ENCODE results near the gene NTSR1. TPM values are rescaled to one million over a fixed set of nuclear protein-coding genes. Genes with fewer than 3 reads are reported as not detected.

The NTSR1 gene
- total RNA-seq, 1 donor from 2014 or later, result 0.26 TPM

DNA sequence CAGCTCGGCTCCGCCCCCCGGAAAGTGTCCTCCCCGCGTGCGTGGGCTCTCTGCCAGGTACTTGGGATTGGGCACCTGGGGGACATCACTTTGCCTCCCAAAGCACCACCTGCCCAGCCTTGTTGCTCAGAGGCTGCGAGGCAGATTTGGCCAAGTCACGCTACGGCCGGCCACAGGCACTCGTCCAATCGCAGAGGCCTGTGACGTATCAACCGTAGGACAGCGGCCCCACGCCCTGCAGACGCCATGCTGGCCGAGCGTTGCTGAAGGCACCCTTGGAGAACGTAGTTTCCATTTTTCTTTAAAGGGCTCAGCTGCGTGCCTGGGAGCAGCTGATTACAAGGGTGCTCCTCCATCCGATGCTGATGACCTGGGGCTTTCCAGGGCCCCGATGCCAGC lies 3.1 kb downstream of the NTSR1 start:
- Histone ChIP-seq H3K36me3 (no peaks in the 10 kb centered on the region), H2AFZ (replicated peaks) (no peak overlapping the region), H3K9me3 (ENCODE audit: low read depth) (no peaks in the 10 kb centered on the region), H4K20me1 (ENCODE audit: low read depth) (peaks cover 21% of the 10 kb centered on the region), H3K79me2 (ENCODE audit: low read depth) (no peaks in the 10 kb centered on the region), H3K9ac (no peak overlapping the region), H3K4me2 (no peak overlapping the region), H3K27me3 (peaks cover 82% of the 10 kb centered on the region), H3K4me3 (no peak overlapping the region), H3K4me1 (peaks cover 5% of the 10 kb centered on the region), H3F3A (ENCODE audit: low read depth) (no peaks in the 10 kb centered on the region), H3K27ac (no peak overlapping the region)
- peaks cover 41% of the 10 kb centered on the region for H3K27me3 Mint-ChIP-seq (ENCODE audit: insufficient read depth, low read depth)
- DNase-seq (ENCODE audit: low spot score), result no peak
- peaks cover 16% of the 10 kb centered on the region for H3K4me1 Mint-ChIP-seq
- H3K9me3 Mint-ChIP-seq, result peaks cover 3% of the 10 kb centered on the region
- H3K36me3 Mint-ChIP-seq, result no peaks in the 10 kb centered on the region
- H3K27ac Mint-ChIP-seq, result no peak overlapping the region
- no peak overlapping the region for H3K4me3 Mint-ChIP-seq
- TF ChIP-seq EZH2phosphoT487 (IDR thresholded peaks at IDR 0.05), result no peak

DNA sequence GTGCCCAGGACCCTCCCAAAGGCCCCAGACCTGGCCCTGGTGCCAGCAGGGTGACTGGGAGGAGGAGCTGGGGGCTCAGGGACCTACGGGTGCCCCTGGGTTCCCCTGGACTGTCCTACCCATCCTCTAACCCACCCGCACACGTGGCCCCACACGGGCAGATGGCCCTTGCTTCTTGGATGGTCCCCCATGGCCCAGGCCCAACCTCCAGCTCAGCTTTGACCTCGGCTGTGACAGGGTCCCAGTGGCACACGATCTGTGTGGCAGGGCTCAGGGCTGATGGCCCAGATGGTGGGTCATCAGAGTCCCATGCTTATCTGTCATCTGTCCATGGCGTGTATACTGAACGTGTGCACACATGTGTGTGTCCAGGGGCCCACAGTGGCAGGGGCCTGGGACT lies 4.0 kb downstream of the NTSR1 start:
- Histone ChIP-seq H3K79me2 (ENCODE audit: low read depth) (no peaks in the 10 kb centered on the region), H4K20me1 (ENCODE audit: low read depth) (peaks cover 18% of the 10 kb centered on the region), H3K27me3 (peaks cover 77% of the 10 kb centered on the region), H3K9ac (no peak overlapping the region), H2AFZ (replicated peaks) (no peak overlapping the region), H3K9me3 (ENCODE audit: low read depth) (no peaks in the 10 kb centered on the region), H3K4me3 (no peak overlapping the region), H3F3A (ENCODE audit: low read depth) (no peaks in the 10 kb centered on the region), H3K27ac (no peak overlapping the region), H3K4me2 (no peak overlapping the region), H3K36me3 (no peaks in the 10 kb centered on the region), H3K4me1 (peaks cover 5% of the 10 kb centered on the region)
- no peaks in the 10 kb centered on the region for H3K36me3 Mint-ChIP-seq
- TF ChIP-seq EZH2phosphoT487 (IDR thresholded peaks at IDR 0.05) (no peak), EZH2 (IDR thresholded peaks at IDR 0.05) (no peak)
- TF ChIP-seq, protein P1, sequence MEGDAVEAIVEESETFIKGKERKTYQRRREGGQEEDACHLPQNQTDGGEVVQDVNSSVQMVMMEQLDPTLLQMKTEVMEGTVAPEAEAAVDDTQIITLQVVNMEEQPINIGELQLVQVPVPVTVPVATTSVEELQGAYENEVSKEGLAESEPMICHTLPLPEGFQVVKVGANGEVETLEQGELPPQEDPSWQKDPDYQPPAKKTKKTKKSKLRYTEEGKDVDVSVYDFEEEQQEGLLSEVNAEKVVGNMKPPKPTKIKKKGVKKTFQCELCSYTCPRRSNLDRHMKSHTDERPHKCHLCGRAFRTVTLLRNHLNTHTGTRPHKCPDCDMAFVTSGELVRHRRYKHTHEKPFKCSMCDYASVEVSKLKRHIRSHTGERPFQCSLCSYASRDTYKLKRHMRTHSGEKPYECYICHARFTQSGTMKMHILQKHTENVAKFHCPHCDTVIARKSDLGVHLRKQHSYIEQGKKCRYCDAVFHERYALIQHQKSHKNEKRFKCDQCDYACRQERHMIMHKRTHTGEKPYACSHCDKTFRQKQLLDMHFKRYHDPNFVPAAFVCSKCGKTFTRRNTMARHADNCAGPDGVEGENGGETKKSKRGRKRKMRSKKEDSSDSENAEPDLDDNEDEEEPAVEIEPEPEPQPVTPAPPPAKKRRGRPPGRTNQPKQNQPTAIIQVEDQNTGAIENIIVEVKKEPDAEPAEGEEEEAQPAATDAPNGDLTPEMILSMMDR (IDR thresholded peaks at IDR 0.05), result no peak
- DNase-seq (ENCODE audit: low spot score), result no peak
- no peak overlapping the region for H3K27ac Mint-ChIP-seq
- peaks cover 3% of the 10 kb centered on the region for H3K9me3 Mint-ChIP-seq
- H3K4me1 Mint-ChIP-seq, result peaks cover 14% of the 10 kb centered on the region
- H3K27me3 Mint-ChIP-seq (ENCODE audit: insufficient read depth, low read depth), result peaks cover 39% of the 10 kb centered on the region
- no peak overlapping the region for H3K4me3 Mint-ChIP-seq

DNA sequence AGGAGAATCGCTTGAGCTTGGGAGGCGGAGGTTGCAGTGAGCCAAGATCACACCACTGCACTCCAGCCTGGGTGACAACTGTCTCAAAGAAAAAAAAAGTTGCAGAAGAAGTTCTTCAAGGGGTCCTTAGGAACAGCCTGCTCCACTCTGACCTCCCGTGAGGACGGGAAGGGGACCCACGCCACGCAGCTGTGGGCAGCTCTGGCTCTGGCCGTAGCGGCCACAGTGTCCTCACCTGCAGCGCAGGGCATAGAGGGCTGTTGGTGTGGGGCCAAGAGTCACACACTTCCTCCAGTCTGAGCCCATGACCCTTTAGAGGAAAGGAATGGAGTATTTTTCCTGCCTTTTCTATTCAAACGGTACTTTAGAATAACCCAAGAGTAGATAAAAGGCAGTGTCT lies 5.4 kb downstream of the NTSR1 start:
- Histone ChIP-seq H3K36me3 (no peaks in the 10 kb centered on the region), H3K4me2 (no peak overlapping the region), H3K27ac (no peak overlapping the region), H3K9me3 (ENCODE audit: low read depth) (no peaks in the 10 kb centered on the region), H3K4me1 (no peaks in the 10 kb centered on the region), H2AFZ (replicated peaks) (no peak overlapping the region), H3K9ac (no peak overlapping the region), H3K27me3 (peaks cover 63% of the 10 kb centered on the region), H3K4me3 (no peak overlapping the region), H3F3A (ENCODE audit: low read depth) (no peaks in the 10 kb centered on the region), H4K20me1 (ENCODE audit: low read depth) (peaks cover 11% of the 10 kb centered on the region), H3K79me2 (ENCODE audit: low read depth) (no peaks in the 10 kb centered on the region)
- Mint-ChIP-seq H3K9me3 (peaks cover 3% of the 10 kb centered on the region), H3K4me3 (no peak overlapping the region), H3K36me3 (no peaks in the 10 kb centered on the region), H3K27me3 (ENCODE audit: insufficient read depth, low read depth) (peaks cover 34% of the 10 kb centered on the region), H3K4me1 (peaks cover 16% of the 10 kb centered on the region), H3K27ac (no peak overlapping the region)
- TF ChIP-seq EZH2 (IDR thresholded peaks at IDR 0.05) (no peak), EZH2phosphoT487 (IDR thresholded peaks at IDR 0.05) (no peak)
- TF ChIP-seq, protein P1 (IDR thresholded peaks at IDR 0.05), result no peak
- no peak for DNase-seq (ENCODE audit: low spot score)

DNA sequence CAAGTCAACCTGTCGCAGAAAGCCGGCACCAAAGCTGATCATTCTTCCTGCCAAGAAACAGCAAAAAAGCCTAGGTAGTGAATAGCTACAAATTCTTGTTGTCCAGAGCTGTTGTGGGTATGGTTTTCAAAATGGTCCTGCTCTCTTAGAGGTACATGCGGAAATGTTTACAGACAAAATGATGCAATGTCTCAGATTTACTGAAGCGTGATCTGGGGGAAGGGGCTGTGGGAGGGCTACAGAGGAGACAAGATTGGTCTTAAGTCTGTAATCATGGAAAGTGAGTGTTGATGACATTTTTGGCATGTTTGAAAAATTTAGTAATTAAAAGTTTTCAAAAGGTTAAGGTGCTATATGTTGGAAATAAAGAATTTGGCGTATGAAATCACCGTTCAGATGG lies 6.2 kb downstream of the NTSR1 start:
- Histone ChIP-seq H3K36me3 (no peaks in the 10 kb centered on the region), H3K27ac (no peak overlapping the region), H3K4me1 (no peaks in the 10 kb centered on the region), H3K4me3 (no peak overlapping the region), H2AFZ (replicated peaks) (no peak overlapping the region), H3F3A (ENCODE audit: low read depth) (no peaks in the 10 kb centered on the region), H3K79me2 (ENCODE audit: low read depth) (no peaks in the 10 kb centered on the region), H3K4me2 (no peak overlapping the region), H3K27me3 (peaks cover 59% of the 10 kb centered on the region), H3K9ac (no peak overlapping the region), H4K20me1 (ENCODE audit: low read depth) (peaks cover 4% of the 10 kb centered on the region), H3K9me3 (ENCODE audit: low read depth) (no peaks in the 10 kb centered on the region)
- peaks cover 16% of the 10 kb centered on the region for H3K4me1 Mint-ChIP-seq
- no peak for DNase-seq (ENCODE audit: low spot score)
- TF ChIP-seq EZH2phosphoT487 (IDR thresholded peaks at IDR 0.05) (no peak), EZH2 (IDR thresholded peaks at IDR 0.05) (no peak)
- TF ChIP-seq, protein P1 (IDR thresholded peaks at IDR 0.05), result no peak
- H3K36me3 Mint-ChIP-seq, result no peaks in the 10 kb centered on the region
- no peak overlapping the region for H3K4me3 Mint-ChIP-seq
- peaks cover 30% of the 10 kb centered on the region for H3K27me3 Mint-ChIP-seq (ENCODE audit: insufficient read depth, low read depth)
- H3K9me3 Mint-ChIP-seq, result peaks cover 7% of the 10 kb centered on the region
- H3K27ac Mint-ChIP-seq, result no peak overlapping the region

Data from neural progenitor cell (in vitro differentiated cells).